NCI-H460 (cell line): ENCODE measurements around the gene CLCN7. TPM values are rescaled to one million over a fixed set of nuclear protein-coding genes. Genes with fewer than 3 reads are reported as not detected.

Experiments used
- DNase-seq: peaks from one replicate; pipeline ENCODE4 v3.0.0-alpha.2; 2016; ENCODE audit warnings: low read depth; ENCODE audit errors: extremely low read depth
- polyA plus RNA-seq: library from polyadenylated mRNA; depleted of rRNA; stranded (reverse); fragments of >200 nt; gene quantifications from 2 replicates; pipeline ENCODE4 v1.2.3, GENCODE V29; 2014; cell fraction: nucleus; rRNA removed
- total RNA-seq: library from RNA; depleted of rRNA; stranded (reverse); fragments of >200 nt; shearing (Covaris generic); gene quantifications from 2 replicates; pipeline ENCODE4 v1.2.3, GENCODE V29; 2014; rRNA removed

Gene CLCN7, protein sequence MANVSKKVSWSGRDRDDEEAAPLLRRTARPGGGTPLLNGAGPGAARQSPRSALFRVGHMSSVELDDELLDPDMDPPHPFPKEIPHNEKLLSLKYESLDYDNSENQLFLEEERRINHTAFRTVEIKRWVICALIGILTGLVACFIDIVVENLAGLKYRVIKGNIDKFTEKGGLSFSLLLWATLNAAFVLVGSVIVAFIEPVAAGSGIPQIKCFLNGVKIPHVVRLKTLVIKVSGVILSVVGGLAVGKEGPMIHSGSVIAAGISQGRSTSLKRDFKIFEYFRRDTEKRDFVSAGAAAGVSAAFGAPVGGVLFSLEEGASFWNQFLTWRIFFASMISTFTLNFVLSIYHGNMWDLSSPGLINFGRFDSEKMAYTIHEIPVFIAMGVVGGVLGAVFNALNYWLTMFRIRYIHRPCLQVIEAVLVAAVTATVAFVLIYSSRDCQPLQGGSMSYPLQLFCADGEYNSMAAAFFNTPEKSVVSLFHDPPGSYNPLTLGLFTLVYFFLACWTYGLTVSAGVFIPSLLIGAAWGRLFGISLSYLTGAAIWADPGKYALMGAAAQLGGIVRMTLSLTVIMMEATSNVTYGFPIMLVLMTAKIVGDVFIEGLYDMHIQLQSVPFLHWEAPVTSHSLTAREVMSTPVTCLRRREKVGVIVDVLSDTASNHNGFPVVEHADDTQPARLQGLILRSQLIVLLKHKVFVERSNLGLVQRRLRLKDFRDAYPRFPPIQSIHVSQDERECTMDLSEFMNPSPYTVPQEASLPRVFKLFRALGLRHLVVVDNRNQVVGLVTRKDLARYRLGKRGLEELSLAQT
- 62.0 and 67.0 TPM in 2 replicates for total RNA-seq
- 79.3 and 97.3 TPM in 2 replicates for polyA plus RNA-seq

- peak; percentile 73 for DNase-seq
These were observed at the start of gene CLCN7 for GRCh38 chr16:1474796-1475551. Gene CLCN7 (minus strand): TSS chr16:1475028. CDS start chr16:1474974, 54 bp downstream.

DNA sequence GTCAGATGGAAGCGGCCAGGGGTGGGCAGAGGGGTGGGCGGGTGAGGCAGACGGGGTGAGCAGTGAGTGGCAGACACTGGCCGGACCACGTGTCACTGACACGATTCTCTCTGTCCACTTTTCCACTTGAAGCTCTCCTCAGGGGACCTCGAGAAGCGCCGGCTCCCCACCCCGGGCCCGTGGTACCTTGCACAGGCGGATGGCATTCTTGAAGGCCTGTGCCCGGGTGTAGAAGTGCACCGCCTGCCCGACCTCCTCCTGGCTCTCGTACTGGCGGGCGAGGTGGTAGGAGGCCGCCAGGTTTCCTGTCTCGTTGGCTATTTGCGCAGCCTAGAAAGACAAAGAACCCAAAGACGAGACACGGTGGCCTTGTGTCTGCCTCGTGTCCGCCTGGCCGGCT lies 49.5 kb upstream of the CLCN7 start:
- DNase-seq = no peak

DNA sequence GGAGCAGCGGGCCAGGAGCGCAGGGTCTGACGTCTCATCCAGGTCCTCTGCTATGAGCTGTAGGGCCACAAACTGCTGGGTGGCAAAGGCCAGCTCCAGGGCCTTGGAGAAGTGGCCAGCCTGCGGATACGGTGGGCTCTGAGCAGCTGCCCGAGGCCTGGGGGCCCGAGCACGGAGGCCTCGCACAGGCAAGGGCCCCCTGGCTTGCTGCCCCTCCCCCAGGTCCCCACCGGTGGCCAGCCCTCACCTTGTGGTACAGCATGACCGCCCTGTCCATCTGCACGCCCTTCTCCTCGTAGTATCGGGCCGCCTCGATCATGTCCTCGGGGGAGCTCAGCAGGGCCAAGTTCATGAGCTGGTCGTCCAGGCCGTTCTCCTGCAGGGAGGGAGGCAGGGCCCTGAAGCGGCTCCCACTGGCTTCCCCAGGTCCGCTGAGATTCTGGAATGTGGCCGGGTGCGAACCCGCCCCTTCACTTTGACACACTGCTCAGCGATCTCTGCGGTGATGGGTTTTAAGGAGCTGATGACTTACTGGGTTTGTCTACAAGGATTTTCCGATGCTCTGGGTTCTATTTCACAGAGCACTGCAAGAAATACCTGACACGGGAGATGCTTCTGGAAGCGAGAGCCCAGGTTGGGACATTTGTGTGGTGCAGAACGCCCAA lies 48.9 kb upstream of the CLCN7 start:
- no peak for DNase-seq

- DNase-seq = no peak
These were observed 45.6 kb upstream of the CLCN7 start for GRCh38 chr16:1520461-1520860.

GRCh38 chr16:1519831-1520230 lies 45.0 kb upstream of the CLCN7 start:
- no peak for DNase-seq

- DNase-seq = no peak
These were observed 43.9 kb upstream of the CLCN7 start for GRCh38 chr16:1518626-1519135.

DNA sequence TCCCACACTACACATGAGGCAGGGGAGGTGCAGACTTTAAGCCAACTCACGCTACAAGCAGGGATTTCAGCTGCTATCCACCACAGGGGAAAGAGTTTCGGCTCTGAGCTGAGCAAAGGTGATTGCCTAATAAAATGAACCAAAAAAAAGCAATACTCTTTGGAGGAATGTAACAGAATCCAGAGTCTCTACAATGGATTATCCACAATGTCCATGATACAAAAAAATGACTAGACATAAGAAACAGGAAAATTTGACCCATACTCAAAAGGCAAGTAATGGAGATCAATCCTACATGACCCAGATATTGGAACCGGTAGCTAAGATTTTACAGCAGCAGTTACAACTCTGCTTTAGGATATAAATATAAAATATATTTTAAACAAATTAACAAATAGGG lies 39.7 kb upstream of the CLCN7 start:
- no peak for DNase-seq

DNA sequence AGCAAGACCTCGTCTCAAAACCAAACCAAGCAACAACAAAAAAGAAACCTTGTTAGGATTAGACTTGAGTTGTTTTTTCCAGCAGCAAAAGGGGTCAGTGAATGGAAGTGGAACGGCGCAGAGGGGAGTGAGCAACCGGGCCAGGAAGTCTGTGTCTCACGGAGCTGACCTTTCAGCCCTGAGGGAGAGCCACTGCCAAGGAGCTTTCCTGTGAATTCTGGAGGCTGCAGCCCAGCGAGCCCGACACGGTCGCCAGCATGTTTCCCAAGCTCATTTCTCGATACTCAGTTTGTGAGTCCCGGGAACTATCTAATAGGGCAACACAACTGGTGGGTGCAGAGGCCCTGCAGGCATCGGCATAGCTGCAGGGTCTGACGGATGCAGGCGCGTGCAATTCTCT lies 37.9 kb upstream of the CLCN7 start:
- no peak for DNase-seq

GRCh38 chr16:1511662-1512569 lies 37.1 kb upstream of the CLCN7 start:
- no peak for DNase-seq

GRCh38 chr16:1510941-1511351 lies 36.1 kb upstream of the CLCN7 start:
- no peak for DNase-seq

GRCh38 chr16:1510272-1510671 lies 35.4 kb upstream of the CLCN7 start:
- DNase-seq = no peak

DNA sequence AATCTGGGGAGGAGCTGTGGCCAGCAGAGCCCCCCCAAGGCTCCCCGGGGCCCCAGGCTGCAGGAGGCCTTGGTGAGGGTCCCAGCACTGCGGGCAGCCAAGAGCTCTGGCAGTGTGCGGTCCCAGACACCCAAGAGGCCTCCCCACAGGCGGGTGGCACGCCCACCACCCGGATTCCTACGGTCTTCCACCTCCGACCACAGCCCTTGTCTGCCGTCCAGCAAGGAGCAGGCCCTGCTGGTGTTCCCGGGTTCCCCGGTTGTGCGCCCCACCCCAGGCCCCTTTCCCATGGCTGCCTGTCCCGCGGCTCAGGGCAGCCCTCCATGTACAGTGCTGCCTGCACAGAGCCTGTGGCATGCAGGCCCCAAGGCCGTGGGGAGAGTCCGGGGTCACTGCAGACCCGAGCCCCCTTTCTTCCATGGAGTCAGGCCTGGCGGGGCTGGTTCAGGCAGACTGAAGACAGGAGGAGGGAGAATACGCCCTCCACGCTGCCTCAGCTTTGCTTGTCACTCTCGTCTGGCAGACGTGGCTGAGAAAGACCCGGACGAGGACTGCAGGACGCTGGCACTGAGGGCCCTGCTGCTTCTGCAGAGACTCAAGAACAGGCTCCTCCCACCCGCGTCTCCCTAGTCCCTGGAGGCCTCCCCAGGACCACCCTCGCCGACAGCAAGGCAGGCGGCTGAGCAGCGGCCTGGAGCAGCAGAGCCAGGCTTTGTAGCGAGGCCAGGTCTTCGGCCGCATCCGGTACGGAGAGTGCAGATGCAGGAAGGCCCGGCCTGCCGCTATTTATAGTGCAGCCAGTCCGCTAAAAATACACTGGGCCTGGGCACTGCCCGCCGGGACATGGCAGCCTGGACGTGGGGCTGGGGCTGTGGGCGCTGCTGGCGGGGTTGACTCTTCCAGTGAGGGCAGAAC lies 34.7 kb upstream of the CLCN7 start:
- no peak for DNase-seq

DNA sequence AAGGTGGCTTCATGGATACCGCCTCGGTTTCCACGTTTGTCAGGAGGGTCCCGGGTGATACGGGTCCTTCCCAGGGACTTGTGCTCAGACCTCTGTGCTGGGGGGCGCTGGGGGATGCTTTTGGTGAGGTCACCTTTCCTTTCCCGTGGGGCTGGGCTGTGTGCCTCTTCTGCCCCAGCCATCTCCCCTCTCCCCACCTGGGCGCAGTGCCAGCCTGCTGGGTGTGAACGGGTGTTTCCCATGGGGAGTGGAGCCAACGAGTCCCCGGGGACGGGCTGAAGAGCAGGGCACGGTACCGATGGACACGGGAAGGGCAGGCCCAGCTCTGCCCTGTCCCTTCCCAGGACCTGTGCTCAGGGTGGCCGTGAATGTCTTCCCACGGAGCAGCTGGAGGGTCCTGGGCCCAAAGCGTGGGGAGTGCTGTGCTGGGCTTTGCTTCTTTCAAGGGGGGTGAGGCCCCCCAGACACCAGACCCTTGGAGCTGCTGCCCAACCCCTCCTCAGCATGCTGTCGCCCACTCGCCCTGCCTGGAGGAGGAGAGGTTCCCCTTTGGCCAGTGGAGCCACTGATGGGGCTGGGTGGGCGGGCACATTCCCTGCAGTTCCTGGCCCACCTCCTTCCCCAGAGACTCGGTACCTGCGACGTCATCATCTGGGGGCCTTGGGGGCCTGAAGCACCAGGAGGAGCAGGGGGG lies 33.8 kb upstream of the CLCN7 start:
- no peak for DNase-seq

- no peak for DNase-seq
These were observed 31.8 kb upstream of the CLCN7 start for GRCh38 chr16:1506494-1507213.

- no peak for DNase-seq
These were observed 31.1 kb upstream of the CLCN7 start for GRCh38 chr16:1505912-1506311.

GRCh38 chr16:1505073-1505844 lies 30.4 kb upstream of the CLCN7 start:
- DNase-seq = no peak
